Measurements from ENCODE around the gene DPPA4. TPM values are rescaled to one million over a fixed set of nuclear protein-coding genes. Genes with fewer than 3 reads are reported as not detected.

DPPA4 gene
- total RNA-seq, 1 experiment from 2014 or later, result not detected

DNA sequence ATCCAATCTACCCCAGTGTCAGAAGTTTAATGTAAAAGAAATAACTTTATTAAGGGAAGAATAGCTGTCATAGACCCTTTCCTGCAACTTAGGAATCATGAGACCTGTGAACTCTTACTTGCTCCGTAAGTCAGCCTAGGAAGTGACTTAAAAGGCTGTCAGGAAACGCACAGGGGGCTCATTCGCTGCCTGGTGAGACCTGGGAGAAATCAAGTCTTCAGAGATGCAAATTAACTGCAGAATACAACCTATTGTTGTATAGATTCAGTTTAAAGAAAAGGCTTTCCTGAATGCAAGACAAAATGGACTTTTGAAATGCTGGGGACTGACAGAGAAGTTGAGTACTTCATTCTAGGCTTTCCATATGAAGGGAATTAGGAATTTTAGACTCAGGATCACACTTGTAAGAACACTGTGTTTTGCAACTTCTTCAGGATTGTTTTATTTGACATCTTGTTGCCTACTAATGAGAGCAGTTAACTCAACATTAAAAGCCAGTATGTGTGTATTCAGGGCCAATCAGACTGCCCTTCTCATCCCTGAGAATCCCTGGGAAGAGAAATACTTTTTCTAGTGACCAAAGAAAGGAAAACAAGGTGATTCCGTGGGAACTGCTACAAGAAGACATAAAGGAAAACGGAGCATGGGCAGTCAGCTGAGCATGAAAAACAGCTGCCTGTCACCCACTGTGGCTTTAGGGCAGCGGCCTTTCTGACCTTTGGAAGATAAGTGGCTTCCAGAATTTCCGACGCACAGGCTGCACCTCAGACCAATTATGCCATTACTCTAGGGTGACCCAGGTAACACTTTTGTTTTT is 18.5 kb upstream of the DPPA4 start:
- ChIA-PET POLR2A (ENCODE audit: unreplicated experiment) (no interaction called here), CTCF (no interaction called here)
- Histone ChIP-seq H3K27me3 (ENCODE audit: insufficient read depth, low read depth) (0 out of 2 replicates have a peak, but pooled peaks cover 5% of the 10 kb centered on the region), H3K4me3 (no peak overlapping the region), H3K4me2 (no peak overlapping the region), H3K27ac (no peak overlapping the region), H3F3A (ENCODE audit: insufficient read depth, low read depth) (no peaks in the 10 kb centered on the region), H4K20me1 (ENCODE audit: insufficient read depth) (no peaks in the 10 kb centered on the region; the same call in 1 of the 2 replicates), H3K4me1 (replicated peaks; ENCODE audit: insufficient read depth) (no peaks in the 10 kb centered on the region), H3K36me3 (ENCODE audit: low read depth) (no peaks in the 10 kb centered on the region), H3K9me2 (ENCODE audit: insufficient read depth) (no peaks in the 10 kb centered on the region), H3K79me2 (ENCODE audit: low read depth) (no peaks in the 10 kb centered on the region), H2AFZ (no peak overlapping the region), H3K9me3 (ENCODE audit: insufficient read depth, low read depth) (no peaks in the 10 kb centered on the region)
- DNase-seq, result no peak
- TF ChIP-seq, protein P1, sequence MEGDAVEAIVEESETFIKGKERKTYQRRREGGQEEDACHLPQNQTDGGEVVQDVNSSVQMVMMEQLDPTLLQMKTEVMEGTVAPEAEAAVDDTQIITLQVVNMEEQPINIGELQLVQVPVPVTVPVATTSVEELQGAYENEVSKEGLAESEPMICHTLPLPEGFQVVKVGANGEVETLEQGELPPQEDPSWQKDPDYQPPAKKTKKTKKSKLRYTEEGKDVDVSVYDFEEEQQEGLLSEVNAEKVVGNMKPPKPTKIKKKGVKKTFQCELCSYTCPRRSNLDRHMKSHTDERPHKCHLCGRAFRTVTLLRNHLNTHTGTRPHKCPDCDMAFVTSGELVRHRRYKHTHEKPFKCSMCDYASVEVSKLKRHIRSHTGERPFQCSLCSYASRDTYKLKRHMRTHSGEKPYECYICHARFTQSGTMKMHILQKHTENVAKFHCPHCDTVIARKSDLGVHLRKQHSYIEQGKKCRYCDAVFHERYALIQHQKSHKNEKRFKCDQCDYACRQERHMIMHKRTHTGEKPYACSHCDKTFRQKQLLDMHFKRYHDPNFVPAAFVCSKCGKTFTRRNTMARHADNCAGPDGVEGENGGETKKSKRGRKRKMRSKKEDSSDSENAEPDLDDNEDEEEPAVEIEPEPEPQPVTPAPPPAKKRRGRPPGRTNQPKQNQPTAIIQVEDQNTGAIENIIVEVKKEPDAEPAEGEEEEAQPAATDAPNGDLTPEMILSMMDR (conservative IDR thresholded peaks at IDR 0.05), result no peak
- TF ChIP-seq EZH2 (IDR thresholded peaks at IDR 0.05; ENCODE audit: low read depth), result no peak
- intact Hi-C loops (cut with micrococcal nuclease; ENCODE audit: unreplicated experiment), result no loop called here
- no TSS peak for BruUV-seq (replicated peaks)

DNA sequence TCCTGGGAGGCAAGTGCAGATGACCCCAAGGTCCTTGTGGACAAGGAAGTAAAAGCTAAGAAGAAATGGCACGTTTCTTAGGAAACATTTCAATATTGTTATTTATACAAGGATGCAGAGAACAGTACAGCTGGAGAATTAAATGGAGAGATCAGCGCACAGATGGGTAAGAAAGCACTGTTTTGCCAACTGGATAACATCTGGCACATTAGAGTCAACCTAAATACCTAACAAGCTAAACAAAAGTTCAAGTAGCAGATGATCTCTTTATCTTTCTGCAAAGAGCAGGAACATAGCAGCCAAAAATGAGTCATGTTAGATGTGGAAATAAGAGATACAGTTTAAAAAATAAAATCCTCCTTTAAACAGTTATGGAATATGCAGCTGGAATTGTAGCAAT is 15.7 kb upstream of the DPPA4 start:
- ChIA-PET POLR2A (ENCODE audit: unreplicated experiment) (no interaction called here), CTCF (no interaction called here)
- no peak overlapping the region for H2AFZ ChIP-seq
- DNase-seq, result no peak
- no peak overlapping the region for H3K4me3 ChIP-seq
- H3K36me3 ChIP-seq (ENCODE audit: low read depth), result no peaks in the 10 kb centered on the region
- H3K27me3 ChIP-seq (ENCODE audit: insufficient read depth, low read depth), result 0 out of 2 replicates have a peak, but pooled peaks cover 5% of the 10 kb centered on the region
- H3K4me2 ChIP-seq, result no peak overlapping the region
- intact Hi-C loops (cut with micrococcal nuclease; ENCODE audit: unreplicated experiment), result loop anchor here (5.0 kb wide), 1 partner anchor 241 kb away; no protein-coding TSS in a partner anchor
- no peaks in the 10 kb centered on the region for H3K9me2 ChIP-seq (ENCODE audit: insufficient read depth)
- no peak for TF ChIP-seq EZH2 (IDR thresholded peaks at IDR 0.05; ENCODE audit: low read depth)
- TF ChIP-seq, protein P1 (conservative IDR thresholded peaks at IDR 0.05), result no peak
- H3F3A ChIP-seq (ENCODE audit: insufficient read depth, low read depth), result no peaks in the 10 kb centered on the region
- no peaks in the 10 kb centered on the region for H3K9me3 ChIP-seq (ENCODE audit: insufficient read depth, low read depth)
- no peaks in the 10 kb centered on the region for H3K79me2 ChIP-seq (ENCODE audit: low read depth)
- H4K20me1 ChIP-seq (ENCODE audit: insufficient read depth), result no peaks in the 10 kb centered on the region; the same call in 1 of the 2 replicates
- no TSS peak for BruUV-seq (replicated peaks)
- no peaks in the 10 kb centered on the region for H3K4me1 ChIP-seq (replicated peaks; ENCODE audit: insufficient read depth)
- no peak overlapping the region for H3K27ac ChIP-seq

DNA sequence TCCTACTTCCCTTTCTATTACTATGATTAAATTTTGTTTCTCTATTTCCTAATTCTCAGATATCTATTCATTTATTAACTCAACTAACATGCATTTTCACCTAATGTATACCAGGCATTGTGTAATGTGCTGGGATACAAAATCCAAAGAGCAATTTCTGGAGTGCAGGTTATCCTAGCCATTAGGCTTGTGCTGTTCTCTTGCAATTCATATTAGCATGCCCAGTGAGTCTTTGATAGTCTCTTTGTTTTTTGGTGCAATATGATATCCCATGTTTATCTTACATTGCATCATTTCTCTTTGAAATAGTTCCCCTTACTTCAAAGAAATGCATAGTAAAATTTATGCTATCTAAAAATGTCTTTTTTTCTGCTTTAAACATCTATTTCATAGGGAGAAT is 13.9 kb upstream of the DPPA4 start:
- no TSS peak for BruUV-seq (replicated peaks)
- TF ChIP-seq, protein P1 (conservative IDR thresholded peaks at IDR 0.05), result no peak
- TF ChIP-seq EZH2 (IDR thresholded peaks at IDR 0.05; ENCODE audit: low read depth), result no peak
- Histone ChIP-seq H3K9me2 (ENCODE audit: insufficient read depth) (no peaks in the 10 kb centered on the region), H2AFZ (no peak overlapping the region), H3K4me2 (no peak overlapping the region), H3K79me2 (ENCODE audit: low read depth) (no peaks in the 10 kb centered on the region), H3K4me1 (replicated peaks; ENCODE audit: insufficient read depth) (no peaks in the 10 kb centered on the region), H3K27me3 (ENCODE audit: insufficient read depth, low read depth) (no peaks in the 10 kb centered on the region), H3K36me3 (ENCODE audit: low read depth) (no peaks in the 10 kb centered on the region), H3K9me3 (ENCODE audit: insufficient read depth, low read depth) (no peaks in the 10 kb centered on the region), H3K27ac (no peak overlapping the region), H3F3A (ENCODE audit: insufficient read depth, low read depth) (no peaks in the 10 kb centered on the region), H4K20me1 (ENCODE audit: insufficient read depth) (no peaks in the 10 kb centered on the region; the same call in 1 of the 2 replicates), H3K4me3 (no peak overlapping the region)
- ChIA-PET POLR2A (ENCODE audit: unreplicated experiment) (no interaction called here), CTCF (no interaction called here)
- no peak for DNase-seq
- intact Hi-C loops (cut with micrococcal nuclease; ENCODE audit: unreplicated experiment), result loop anchor here (5.0 kb wide), 1 partner anchor 239 kb away; no protein-coding TSS in a partner anchor
